Measurements from ENCODE around the gene SNX1. TPM values are rescaled to one million over a fixed set of nuclear protein-coding genes. Genes with fewer than 3 reads are reported as not detected.

The SNX1 gene
- total RNA-seq, 1 donor from 2014 or later, result 87.7 TPM

DNA sequence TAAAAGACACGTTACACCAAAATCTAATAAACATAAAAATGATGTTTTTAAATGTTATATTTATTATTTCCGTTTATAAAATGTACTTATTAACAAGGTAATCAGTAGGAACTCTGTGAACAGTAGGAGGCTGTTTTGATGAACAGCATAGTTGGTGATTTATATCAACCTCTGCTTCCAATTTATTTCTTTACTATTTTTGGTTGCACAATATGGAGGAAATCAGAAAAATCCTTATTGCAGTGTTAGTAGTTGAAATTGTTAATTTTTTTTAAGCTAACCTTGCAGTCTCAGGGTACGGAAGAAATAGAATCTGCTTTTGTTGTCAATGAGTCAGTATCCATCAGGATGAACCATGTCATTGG lies 50.7 kb downstream of the SNX1 start:
- H3K4me2 ChIP-seq (ENCODE audit: low read length), result peak overlapping the region; percentile 42
- peaks cover 24% of the 10 kb centered on the region for H4K20me1 ChIP-seq (ENCODE audit: insufficient read depth, low read length)
- DNase-seq (ENCODE audit: low read depth) (no peak), FAIRE-seq (no peak)
- H2AFZ ChIP-seq (ENCODE audit: low read depth, low read length), result no peak overlapping the region
- Mint-ChIP-seq H3K27me3 (ENCODE audit: low read depth, unreplicated experiment) (peaks cover 6% of the 10 kb centered on the region), H3K27ac (ENCODE audit: unreplicated experiment) (no peak overlapping the region), H3K4me1 (ENCODE audit: low read depth, unreplicated experiment) (no peaks in the 10 kb centered on the region), H3K4me3 (ENCODE audit: unreplicated experiment) (no peak overlapping the region), H3K36me3 (ENCODE audit: low read depth, unreplicated experiment) (peaks cover 13% of the 10 kb centered on the region), H3K9me3 (ENCODE audit: unreplicated experiment) (no peaks in the 10 kb centered on the region)
- no peaks in the 10 kb centered on the region for H3K9me3 ChIP-seq (ENCODE audit: insufficient read depth, low read depth, low read length)
- no peak overlapping the region for H3K9ac ChIP-seq (ENCODE audit: low read length)
- TF ChIP-seq EZH2 (IDR thresholded peaks at IDR 0.05; ENCODE audit: insufficient read depth, low read length) (no peak), CTCF (IDR thresholded peaks at IDR 0.05; ENCODE audit: insufficient read depth, low read depth, low read length) (no peak)
- no peak overlapping the region for H3K27ac ChIP-seq (ENCODE audit: low read depth, low read length)
- H3K36me3 ChIP-seq (ENCODE audit: insufficient read depth, low read length), result peaks cover 11% of the 10 kb centered on the region
- H3K79me2 ChIP-seq (ENCODE audit: insufficient read depth, low read length), result no peaks in the 10 kb centered on the region
- no peak overlapping the region for H3K4me3 ChIP-seq (ENCODE audit: insufficient read depth, low read depth, low read length)
- H3K27me3 ChIP-seq (ENCODE audit: insufficient read depth, low read length), result no peaks in the 10 kb centered on the region
- peaks cover 13% of the 10 kb centered on the region for H3K4me1 ChIP-seq (ENCODE audit: insufficient read depth, low read length)

DNA sequence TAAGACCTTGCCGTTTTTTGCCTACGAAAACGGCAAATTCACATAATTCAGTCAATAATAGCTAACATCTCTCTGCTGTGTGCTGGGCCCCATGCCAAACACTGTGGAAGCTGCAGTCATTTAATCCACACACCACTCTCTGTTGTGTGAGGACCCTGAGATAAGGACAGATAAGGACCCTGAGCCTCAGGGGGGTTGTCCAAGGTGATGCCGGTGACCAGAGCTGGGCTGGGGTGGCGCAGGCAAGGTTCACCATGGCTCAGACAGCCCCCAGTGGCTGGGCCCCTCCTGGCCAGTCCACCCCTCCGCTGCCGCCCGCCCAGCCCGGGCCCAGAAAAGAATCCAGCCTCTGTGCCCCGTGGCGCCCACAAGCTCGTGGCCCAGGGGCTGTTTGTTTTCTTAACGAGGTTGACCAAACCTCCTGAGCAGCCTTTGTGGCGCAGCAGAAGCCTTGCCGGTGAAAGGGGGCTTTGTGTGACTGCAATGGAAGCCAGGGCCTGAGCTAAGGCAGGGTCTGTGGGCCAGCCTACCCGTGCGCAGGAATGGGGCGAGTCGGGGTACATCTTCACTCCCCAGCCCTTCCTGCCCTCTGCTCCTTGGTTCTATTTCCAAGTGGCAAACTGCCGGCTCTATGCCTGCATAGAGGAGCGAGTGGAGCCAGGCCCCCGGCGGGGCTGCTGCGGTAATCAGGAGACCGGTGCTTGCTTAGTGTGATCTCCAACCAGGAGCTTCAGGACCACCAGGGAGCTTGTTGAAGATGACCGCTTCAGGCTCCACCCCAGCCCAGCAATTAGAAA lies 51.3 kb downstream of the SNX1 start:
- Mint-ChIP-seq H3K27ac (ENCODE audit: unreplicated experiment) (no peak overlapping the region), H3K36me3 (ENCODE audit: low read depth, unreplicated experiment) (peaks cover 13% of the 10 kb centered on the region), H3K4me3 (ENCODE audit: unreplicated experiment) (no peak overlapping the region), H3K27me3 (ENCODE audit: low read depth, unreplicated experiment) (peaks cover 6% of the 10 kb centered on the region), H3K9me3 (ENCODE audit: unreplicated experiment) (no peaks in the 10 kb centered on the region), H3K4me1 (ENCODE audit: low read depth, unreplicated experiment) (no peaks in the 10 kb centered on the region)
- TF ChIP-seq CTCF (IDR thresholded peaks at IDR 0.05; ENCODE audit: insufficient read depth, low read depth, low read length), result no peak
- no peak for TF ChIP-seq EZH2 (IDR thresholded peaks at IDR 0.05; ENCODE audit: insufficient read depth, low read length)
- peaks cover 17% of the 10 kb centered on the region for H3K4me1 ChIP-seq (ENCODE audit: insufficient read depth, low read length)
- H3K36me3 ChIP-seq (ENCODE audit: insufficient read depth, low read length), result peaks cover 9% of the 10 kb centered on the region
- peak overlapping the region; percentile 42 for H3K4me2 ChIP-seq (ENCODE audit: low read length)
- H3K79me2 ChIP-seq (ENCODE audit: insufficient read depth, low read length), result no peaks in the 10 kb centered on the region
- FAIRE-seq, result no peak
- no peak overlapping the region for H3K4me3 ChIP-seq (ENCODE audit: insufficient read depth, low read depth, low read length)
- no peak overlapping the region for H2AFZ ChIP-seq (ENCODE audit: low read depth, low read length)
- no peak overlapping the region for H3K27ac ChIP-seq (ENCODE audit: low read depth, low read length)
- no peaks in the 10 kb centered on the region for H3K9me3 ChIP-seq (ENCODE audit: insufficient read depth, low read depth, low read length)
- H3K27me3 ChIP-seq (ENCODE audit: insufficient read depth, low read length), result peaks cover 2% of the 10 kb centered on the region
- no peak overlapping the region for H3K9ac ChIP-seq (ENCODE audit: low read length)
- DNase-seq (ENCODE audit: low read depth), result no peak
- H4K20me1 ChIP-seq (ENCODE audit: insufficient read depth, low read length), result peaks cover 20% of the 10 kb centered on the region

- H3K27me3 Mint-ChIP-seq (ENCODE audit: low read depth, unreplicated experiment), result peaks cover 9% of the 10 kb centered on the region
- no peak overlapping the region for H3K27ac Mint-ChIP-seq (ENCODE audit: unreplicated experiment)
- Histone ChIP-seq H3K4me1 (ENCODE audit: insufficient read depth, low read length) (peaks cover 17% of the 10 kb centered on the region), H3K79me2 (ENCODE audit: insufficient read depth, low read length) (no peaks in the 10 kb centered on the region), H4K20me1 (ENCODE audit: insufficient read depth, low read length) (peaks cover 28% of the 10 kb centered on the region), H3K4me3 (ENCODE audit: insufficient read depth, low read depth, low read length) (no peak overlapping the region), H3K27me3 (ENCODE audit: insufficient read depth, low read length) (peaks cover 8% of the 10 kb centered on the region), H3K27ac (ENCODE audit: low read depth, low read length) (no peak overlapping the region), H3K4me2 (ENCODE audit: low read length) (no peak overlapping the region), H3K36me3 (ENCODE audit: insufficient read depth, low read length) (peaks cover 5% of the 10 kb centered on the region), H3K9ac (ENCODE audit: low read length) (no peak overlapping the region), H2AFZ (ENCODE audit: low read depth, low read length) (no peak overlapping the region), H3K9me3 (ENCODE audit: insufficient read depth, low read depth, low read length) (no peaks in the 10 kb centered on the region)
- no peak overlapping the region for H3K4me3 Mint-ChIP-seq (ENCODE audit: unreplicated experiment)
- no peak for TF ChIP-seq EZH2 (IDR thresholded peaks at IDR 0.05; ENCODE audit: insufficient read depth, low read length)
- TF ChIP-seq CTCF (IDR thresholded peaks at IDR 0.05; ENCODE audit: insufficient read depth, low read depth, low read length), result no peak
- FAIRE-seq (no peak), DNase-seq (ENCODE audit: low read depth) (no peak)
- no peaks in the 10 kb centered on the region for H3K4me1 Mint-ChIP-seq (ENCODE audit: low read depth, unreplicated experiment)
- H3K36me3 Mint-ChIP-seq (ENCODE audit: low read depth, unreplicated experiment), result peaks cover 10% of the 10 kb centered on the region
- no peaks in the 10 kb centered on the region for H3K9me3 Mint-ChIP-seq (ENCODE audit: unreplicated experiment)
These were observed 52.4 kb downstream of the SNX1 start for GRCh38 chr15:64148168-64148567.

Data from astrocyte (in vitro differentiated cells and primary cell).